ENCODE results near the gene TFF1.

DNA sequence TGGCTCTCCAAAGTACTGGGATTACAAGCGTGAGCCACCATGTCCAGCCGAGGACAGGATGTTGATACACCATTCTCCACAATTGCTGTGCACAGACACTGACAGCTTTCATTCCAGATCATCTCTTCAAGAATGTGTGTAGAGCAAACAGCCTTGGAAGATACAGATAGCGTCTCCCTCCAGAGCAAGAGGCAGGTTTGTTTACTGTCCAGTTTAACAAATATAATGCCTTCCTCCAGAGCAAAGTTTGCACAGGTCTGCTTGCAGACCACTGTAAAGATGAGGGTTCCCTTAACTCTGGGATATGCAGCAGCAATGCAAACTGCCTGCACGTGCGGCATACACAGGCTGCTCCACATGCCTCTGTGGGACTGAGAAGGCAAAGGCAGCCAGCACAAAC lies 25.0 kb upstream of the TFF1 start:
- TF ChIP-seq, protein P1, sequence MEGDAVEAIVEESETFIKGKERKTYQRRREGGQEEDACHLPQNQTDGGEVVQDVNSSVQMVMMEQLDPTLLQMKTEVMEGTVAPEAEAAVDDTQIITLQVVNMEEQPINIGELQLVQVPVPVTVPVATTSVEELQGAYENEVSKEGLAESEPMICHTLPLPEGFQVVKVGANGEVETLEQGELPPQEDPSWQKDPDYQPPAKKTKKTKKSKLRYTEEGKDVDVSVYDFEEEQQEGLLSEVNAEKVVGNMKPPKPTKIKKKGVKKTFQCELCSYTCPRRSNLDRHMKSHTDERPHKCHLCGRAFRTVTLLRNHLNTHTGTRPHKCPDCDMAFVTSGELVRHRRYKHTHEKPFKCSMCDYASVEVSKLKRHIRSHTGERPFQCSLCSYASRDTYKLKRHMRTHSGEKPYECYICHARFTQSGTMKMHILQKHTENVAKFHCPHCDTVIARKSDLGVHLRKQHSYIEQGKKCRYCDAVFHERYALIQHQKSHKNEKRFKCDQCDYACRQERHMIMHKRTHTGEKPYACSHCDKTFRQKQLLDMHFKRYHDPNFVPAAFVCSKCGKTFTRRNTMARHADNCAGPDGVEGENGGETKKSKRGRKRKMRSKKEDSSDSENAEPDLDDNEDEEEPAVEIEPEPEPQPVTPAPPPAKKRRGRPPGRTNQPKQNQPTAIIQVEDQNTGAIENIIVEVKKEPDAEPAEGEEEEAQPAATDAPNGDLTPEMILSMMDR (IDR thresholded peaks at IDR 0.05): no peak
- TF ChIP-seq POLR2A (IDR thresholded peaks at IDR 0.05) (no peak), EP300 (IDR thresholded peaks at IDR 0.05) (no peak)
